Caki2 (cell line): ENCODE measurements around the gene JCHAIN. TPM values are rescaled to one million over a fixed set of nuclear protein-coding genes. Genes with fewer than 3 reads are reported as not detected.
"Not testable (repeated sequence)": the region's sequence is repeated elsewhere in the genome, so short reads cannot be mapped to it uniquely, and the experiment has no call there.

Experiments
- DNase-seq: peaks from one replicate; pipeline ENCODE4 v3.0.0-alpha.2; 2015; ENCODE audit warnings: low read depth
- in situ Hi-C: cut with HindIII; loops from 2 replicates; pipeline ENCODE4 v1.10.0; 2016; ENCODE audit warnings: low sequenced_read_pairs, low pct_unique_long_range_greater_than_20kb, mixed read lengths
- total RNA-seq: library from RNA; depleted of rRNA; stranded (reverse); fragments of >200 nt; shearing (Covaris generic); gene quantifications from 2 replicates; pipeline ENCODE4 v1.2.3, GENCODE V29; 2014; ENCODE audit warnings: low replicate concordance

Gene JCHAIN
- total RNA-seq, 1 experiment from 2014 or later = not detected

DNA sequence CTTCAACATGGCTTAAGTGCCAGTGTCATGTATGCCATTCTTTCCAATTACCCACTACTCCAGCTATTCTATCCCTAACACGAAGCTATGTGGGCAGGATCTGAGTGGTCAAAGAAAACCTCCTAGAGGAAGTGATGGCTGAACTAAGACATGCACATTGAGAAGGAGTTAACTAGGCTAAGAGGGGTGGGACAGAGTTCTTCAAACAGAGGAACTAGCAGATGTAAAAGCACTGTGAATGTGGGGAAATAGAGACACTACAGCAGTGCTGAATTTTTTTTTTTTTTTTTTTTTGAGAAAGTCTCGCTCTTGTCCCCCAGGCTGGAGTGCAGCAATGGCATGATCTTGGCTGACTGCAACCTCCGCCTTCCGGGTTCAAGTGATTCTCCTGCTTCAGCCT is 6.2 kb downstream of the JCHAIN start:
- DNase-seq = no peak
- in situ Hi-C loops = no loop called here

DNA sequence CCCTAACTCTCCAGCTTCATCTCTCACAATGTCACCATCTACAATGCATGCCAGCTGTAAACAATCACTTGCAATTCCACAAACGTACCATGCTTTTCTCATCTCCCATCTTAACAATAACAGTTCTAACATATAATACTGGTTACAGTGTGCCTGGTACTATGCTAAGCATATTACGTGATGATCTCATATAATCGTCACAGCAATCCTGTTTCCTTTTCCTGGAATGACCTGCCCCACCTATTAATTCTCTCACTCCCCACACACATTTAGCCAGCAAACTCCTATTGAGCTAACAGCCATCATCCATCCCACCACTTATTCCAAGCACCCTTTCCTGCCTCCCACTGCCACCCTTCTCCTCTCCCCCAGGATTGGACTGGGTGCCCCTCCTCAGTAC is 7.9 kb downstream of the JCHAIN start:
- no peak for DNase-seq
- in situ Hi-C loops = no loop called here

DNA sequence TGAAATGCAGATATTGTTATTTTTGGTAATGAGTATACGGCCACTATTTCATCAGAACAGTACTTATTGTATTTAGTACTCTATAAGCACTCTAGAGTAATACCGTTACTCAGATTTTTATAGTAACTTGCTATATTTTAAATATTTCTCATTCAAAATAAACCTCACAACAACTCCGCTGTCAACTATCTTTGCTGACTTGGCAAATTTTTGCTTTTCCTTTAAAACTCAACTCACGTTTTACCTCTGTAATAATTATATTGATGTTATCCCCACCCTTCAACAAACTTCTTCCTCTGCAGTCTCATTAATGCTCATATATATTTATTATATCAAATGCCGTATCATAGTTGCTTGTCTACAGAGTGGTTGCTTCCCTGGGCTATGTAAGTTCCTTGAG is 9.0 kb downstream of the JCHAIN start:
- in situ Hi-C loops = no loop called here
- no peak for DNase-seq

DNA sequence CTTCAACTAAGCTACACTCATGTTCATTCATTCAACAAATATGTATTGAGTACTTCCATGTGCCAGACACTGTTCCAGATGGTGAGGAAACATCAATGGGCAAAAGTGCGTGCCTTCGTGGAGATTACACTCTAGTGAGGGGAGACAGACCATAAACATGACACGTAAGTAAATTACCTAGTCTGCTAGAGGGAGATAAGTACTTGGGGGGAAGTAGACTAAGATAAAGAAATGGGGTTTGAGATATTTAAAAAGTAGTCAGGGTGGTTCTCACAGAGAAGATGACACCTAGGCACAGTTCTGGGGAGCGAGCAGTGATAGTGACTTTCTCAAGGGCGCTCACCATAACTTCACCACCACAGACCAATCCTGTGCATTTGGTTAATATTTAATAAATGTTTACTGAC is 11.7 kb downstream of the JCHAIN start:
- in situ Hi-C loops = no loop called here
- no peak for DNase-seq

DNA sequence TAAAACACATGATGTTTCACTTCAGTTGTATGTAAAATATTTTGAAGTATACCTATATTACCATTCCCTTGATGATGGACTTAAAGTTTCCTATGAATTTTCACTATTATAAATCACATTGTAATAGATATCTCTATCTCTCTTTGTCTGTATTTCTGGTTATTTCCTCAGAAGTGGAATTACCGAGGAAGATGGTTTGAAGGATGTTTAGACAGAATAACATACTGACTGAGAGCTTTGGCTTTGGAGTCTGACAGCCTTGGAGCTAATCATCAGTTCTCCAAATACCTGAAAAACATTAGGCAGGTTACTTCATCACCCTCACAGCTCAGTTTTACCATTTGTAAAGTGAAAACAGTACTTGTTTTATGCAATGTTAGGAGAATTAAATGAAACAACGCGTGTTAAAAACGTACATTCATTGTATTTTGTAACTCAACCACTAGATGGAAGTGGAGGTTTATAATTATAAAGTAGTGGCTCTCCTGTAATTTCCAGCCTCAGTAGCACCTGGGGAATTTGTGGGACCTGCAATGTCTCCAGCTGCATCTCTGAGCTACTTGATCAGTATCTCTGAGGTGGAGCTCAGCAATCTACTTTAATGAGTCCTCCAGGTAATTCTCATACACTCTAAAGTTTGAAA is 14.3 kb downstream of the JCHAIN start:
- DNase-seq = peak; percentile 41
- in situ Hi-C loops = no loop called here

DNA sequence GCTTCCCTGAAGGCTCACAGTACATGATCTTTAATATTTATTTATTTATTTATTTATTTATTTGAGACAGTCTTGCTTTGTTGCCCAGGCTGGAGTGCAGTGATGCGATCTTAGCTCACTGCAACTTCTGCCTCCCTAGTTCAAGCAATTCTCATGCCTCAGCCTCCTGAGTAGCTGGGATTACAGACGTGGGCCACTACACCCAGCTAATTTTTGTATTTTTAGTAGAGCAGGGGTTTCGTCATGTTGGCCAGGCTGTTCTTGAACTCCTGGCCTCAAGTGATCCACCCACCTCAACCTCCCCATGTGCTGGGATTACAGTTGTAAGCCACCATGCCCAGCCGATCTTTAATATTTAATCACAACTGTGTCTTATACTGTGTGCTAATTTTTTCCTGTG is 15.6 kb downstream of the JCHAIN start:
- in situ Hi-C loops, DNase-seq: not testable (repeated sequence)

DNA sequence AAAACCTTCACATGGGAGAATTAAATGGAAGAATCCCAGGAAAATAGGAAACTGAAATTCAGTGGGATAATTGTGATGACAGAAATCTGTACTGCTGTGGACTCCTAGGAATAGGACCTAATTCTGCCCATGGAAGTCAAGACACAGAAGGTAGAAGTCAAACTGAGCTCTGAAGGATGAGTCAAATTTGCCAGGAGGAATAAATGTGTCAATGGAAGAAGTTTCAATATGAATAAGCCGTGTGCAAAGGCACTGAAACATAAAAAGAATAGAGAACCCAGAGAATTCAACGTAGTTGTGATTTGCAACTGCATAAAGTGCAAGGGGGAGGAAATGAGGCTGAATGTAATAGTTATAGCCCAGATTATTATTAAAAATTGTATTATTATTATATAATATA is 26.1 kb downstream of the JCHAIN start:
- no peak for DNase-seq
- in situ Hi-C loops = no loop called here

DNA sequence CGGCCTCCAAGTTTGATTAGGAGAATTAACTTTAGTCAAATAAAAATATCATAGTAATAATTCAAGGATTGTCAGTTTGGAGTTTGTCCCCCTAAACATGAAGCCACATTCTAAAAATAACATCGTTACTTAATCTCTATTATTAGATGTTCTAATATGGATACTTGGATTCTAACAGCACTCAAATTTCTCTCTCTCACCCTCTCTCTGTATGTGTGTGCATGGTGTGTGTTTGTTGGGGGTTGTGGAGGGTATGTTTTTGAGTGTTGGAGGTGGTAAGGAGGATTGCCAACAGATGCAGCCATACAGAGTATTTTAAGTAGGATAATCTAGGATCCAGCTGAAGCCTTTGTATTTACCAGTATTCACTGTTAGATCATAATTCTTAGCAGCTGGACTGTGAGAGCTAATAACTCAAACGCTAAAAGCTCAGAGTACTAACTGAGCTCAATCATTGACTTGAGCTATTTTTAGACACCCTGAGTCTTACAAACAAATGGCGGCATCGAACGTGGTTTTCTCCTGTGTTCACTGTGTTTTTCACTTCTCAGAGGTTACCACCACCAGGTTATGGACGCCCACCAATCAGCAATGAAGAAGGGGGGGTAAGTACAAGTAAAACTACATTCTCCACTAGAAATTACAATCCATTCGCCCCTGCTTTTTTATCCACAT is 28.9 kb downstream of the JCHAIN start:
- in situ Hi-C loops = no loop called here
- no peak for DNase-seq

DNA sequence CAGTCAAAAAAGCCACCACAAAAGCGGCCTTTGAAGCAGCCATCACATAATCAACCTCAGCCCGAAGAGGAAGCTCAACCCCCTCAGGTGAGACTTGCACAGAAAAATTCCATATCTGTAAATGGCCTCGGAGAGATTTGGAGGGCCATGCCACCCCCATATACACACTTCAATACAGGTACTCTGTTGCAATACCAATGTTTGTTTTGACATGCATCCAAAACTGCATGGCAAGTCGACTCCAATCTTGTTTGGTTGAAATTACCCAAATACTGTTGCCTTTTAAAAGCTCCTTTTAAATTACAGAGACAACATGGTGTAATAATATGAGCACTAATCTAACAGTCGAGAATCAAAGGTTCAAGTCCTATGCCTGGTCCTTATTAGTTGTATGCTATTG is 31.8 kb downstream of the JCHAIN start:
- in situ Hi-C loops = no loop called here

DNA sequence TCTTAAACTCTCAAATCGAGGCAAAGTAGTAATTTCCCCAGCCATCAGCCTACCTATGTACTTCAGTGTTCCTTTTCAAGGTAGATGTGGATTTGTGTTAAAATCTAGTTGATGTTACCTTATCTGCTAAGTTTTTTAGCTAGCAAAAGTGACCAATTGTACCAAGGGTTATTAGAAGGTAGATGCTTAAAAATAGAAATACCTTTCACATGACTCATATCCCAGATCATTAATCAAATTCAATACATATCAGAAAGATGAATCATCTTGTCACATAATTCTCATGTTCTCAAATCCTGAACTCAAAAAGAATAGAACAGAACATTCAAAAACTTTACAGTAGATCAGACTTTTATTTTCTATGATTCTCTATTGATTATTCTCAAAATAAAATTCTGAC is 34.3 kb downstream of the JCHAIN start:
- in situ Hi-C loops = no loop called here
- peak; percentile 42 for DNase-seq

More for the DNA sequence above, 31.8 kb downstream of the JCHAIN start:
- no peak for DNase-seq

DNA sequence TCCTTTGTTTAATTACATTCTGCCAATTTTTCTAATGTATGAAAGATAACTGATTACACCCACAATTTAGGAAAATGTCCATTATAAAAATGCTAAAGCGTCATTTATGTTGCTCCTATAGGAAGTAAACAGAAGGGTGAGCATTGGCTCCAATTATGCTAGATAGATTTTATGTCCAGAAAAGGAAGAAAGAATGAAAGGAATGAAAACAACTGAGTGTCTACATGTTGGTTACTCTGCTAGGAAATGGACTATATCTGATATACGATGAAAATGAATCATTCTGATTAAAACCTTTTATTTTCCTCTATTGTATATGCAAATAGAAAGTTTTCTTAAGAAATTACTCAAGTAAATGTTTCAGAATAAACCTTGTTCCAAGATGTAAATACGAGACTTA is 36.1 kb downstream of the JCHAIN start:
- no peak for DNase-seq
- in situ Hi-C loops = no loop called here

DNA sequence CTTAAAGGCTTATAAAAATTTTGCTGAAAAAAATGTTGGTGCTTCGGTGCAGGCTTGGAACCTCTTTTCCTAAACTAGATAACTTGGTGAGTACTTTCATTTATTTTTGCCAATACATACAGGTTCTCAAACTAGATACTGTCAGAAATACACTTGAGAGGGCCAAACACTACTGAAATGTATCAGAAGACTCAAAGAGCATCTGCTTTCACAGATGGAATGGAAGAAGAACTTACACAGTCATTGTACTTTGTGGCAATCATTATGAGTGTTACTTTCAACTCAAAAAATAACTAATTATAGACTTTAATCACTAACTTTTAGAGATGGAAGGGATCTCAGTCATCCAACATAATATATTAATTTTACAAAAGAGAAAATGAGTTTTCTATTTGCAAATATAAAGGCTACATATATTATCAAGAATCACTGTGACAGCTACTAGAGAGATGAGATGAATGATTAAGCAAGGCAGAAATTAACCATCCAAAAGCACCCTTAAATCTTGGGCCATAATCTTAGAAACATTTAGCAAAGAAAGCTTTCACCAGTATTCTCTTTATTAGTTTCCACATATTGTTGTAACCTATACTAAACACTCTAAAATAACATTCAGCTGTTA is 36.7 kb downstream of the JCHAIN start:
- in situ Hi-C loops = no loop called here
- no peak for DNase-seq

DNA sequence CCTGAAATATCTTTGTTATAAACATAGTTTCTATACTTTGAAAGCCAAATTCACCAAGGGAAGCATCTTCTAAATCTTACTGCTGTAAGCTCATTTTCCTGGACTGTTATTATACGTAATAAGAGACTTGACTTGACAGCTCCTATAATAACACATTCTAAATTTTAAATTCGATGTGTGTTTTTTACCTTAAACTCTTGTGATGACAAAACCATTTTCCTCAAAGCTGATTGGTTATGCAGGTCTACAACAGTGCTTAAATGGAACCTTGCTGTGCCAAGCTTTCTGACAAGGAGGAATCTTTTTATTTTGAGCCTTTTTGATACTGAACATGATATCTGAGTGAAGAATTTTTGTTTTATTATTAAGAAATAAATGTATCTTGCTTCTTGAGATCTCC is 37.9 kb downstream of the JCHAIN start, which contains the start of gene ENAM:
ENAM (plus strand) TSS at position 301 of the 400 bp plus-strand sequence. CDS start 757 bp downstream, outside the sequence.
- in situ Hi-C loops = no loop called here
- no peak for DNase-seq

DNA sequence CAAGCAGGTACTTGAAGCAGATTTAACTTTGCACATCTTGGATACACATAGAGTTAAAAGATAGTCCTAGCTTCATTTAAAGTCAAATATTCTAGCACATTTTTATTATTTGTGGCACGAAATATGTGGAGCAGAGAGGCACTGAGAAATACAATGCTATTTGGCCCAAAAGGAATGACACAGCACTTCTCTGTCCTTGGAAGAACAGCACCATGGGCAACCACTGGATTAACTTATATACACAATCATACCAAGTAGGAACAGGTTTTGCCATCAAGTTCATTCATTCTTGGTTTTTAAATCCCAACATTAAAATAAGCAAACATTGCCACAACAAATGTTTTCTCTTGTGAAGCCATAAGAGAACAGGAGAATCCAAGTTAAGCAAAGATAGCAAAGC is 38.7 kb downstream of the JCHAIN start:
- in situ Hi-C loops = no loop called here
- DNase-seq = no peak

DNA sequence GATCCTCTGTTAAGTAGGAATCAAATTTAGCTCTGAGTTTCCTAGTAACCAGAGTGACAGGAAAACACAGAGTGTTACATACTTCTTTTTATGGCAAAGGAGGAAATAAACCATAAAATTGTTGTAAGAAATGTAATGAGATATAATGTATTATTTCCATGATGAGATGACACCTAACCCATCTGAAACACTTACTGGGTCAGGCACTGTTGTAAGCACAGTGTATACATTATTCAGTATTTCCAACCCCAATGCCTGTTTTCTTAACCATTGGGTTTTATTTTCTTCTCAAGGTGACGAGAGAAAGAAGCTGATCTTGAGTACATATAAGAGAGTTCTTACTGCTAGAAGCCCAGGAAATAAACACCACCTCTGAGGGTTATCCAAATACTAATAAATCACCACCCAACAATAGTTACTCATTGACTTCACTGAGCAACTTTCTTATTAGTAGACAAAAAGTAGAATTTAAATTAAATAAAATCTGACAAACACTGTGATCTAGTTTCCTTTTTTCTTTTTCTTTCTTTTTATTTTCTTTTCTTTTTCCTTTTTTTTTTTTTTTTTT is 42.0 kb downstream of the JCHAIN start:
- DNase-seq = peak; percentile 35
- in situ Hi-C loops = no loop called here

DNA sequence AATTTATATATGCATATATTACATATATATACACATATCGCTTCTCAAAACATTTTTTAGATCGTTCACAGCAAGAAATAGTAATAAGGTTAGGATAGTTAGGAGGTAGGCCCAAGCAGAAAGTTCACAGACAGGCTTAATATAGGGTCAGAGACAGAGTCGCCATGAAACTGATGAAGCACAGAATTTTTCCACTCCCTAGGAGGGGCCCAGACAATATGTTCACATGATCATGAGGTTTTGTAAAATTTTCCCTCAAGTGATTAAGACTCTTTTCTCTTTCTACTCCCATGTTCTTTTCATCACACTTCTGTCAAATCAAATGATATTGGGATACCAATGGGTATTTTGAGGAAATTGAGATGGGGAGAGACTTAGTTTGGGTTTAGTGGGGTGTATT is 43.0 kb downstream of the JCHAIN start:
- no peak for DNase-seq
- in situ Hi-C loops = no loop called here

DNA sequence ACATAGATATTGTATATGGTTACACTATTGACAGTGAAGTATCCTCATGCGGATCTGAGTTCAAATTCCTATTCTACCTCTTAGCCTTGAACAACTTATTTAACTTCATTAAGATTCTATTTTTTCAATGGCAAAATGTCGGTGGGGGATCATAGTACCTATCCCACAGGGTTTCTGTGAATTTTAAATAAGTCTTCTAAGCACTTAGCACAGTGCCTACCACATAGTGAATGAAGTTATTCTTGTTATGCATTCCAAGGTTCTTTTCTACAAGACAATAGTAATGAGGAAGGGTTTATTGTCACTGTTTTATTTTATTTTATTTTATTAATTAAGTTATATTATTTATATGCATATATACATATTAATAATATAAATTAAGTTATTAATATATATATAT is 46.5 kb downstream of the JCHAIN start:
- in situ Hi-C loops = no loop called here
- DNase-seq = no peak

DNA sequence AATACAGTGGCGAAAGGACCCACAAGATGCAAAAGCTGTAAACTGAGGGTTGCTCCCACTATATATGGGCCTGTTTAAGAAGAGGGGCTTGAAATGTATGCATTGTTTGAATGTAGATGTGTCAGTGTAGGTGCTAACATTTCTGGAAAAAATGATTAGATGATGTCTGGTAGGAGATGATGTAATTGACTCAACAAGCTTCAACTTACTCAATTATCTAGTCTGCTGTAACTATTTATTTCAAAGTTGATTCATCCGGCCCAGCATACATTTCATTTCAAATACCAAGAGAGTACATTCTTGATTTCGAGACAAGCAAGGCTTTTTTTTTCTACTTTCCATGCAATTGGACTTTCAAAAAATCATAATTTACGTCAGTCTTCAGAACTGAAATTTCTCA is 47.0 kb downstream of the JCHAIN start:
- in situ Hi-C loops = no loop called here
- no peak for DNase-seq

DNA sequence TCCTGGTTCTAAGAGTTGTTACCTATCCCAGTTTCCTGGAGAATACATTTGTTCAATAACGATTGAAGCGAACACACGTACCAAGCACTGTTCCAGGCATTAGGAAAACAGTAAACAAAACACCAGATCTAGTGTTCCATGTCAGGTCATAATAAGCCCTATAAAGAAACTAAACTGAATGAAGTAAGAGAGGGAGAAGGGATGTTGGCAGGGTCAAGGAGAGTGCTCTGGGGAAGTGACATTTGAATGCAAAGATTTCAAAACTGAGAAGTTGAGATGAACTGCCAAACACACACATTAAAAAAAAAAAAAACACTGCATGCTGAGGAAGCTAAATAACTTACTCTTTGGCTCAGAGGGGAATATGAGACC is 52.1 kb downstream of the JCHAIN start:
- DNase-seq = no peak
- in situ Hi-C loops = no loop called here
